ENCODE measurements around the gene SMYD1. TPM values are rescaled to one million over a fixed set of nuclear protein-coding genes. Genes with fewer than 3 reads are reported as not detected.

The SMYD1 gene
- total and polyA plus RNA-seq, 9 donors: 169 to 337 (median 250) TPM

GRCh38 chr2:88115825-88116518, 48.3 kb downstream of the SMYD1 start:
- no peak for DNase-seq
- Histone ChIP-seq H3K36me3 (ENCODE audit: control insufficient read depth, insufficient read depth, low read length) (no peaks in the 10 kb centered on the region), H3K27me3 (ENCODE audit: control insufficient read depth, insufficient read depth, low read length) (no peaks in the 10 kb centered on the region), H3K4me1 (ENCODE audit: control insufficient read depth, insufficient read depth, low read length) (peaks cover 22% of the 10 kb centered on the region), H3K9me3 (replicated peaks; ENCODE audit: control insufficient read depth, low read depth, low read length) (no peaks in the 10 kb centered on the region), H3K27ac (ENCODE audit: low read length) (no peak overlapping the region), H3K4me3 (ENCODE audit: low read length) (no peak overlapping the region)
- WGBS (ENCODE audit: insufficient coverage): 98% methylated on average over 7 of the region's 10 CpGs

GRCh38 chr2:88116669-88117432, 49.2 kb downstream of the SMYD1 start:
- Histone ChIP-seq H3K36me3 (ENCODE audit: control insufficient read depth, insufficient read depth, low read length) (no peaks in the 10 kb centered on the region), H3K27ac (ENCODE audit: low read length) (no peak overlapping the region), H3K4me1 (ENCODE audit: control insufficient read depth, insufficient read depth, low read length) (peaks cover 22% of the 10 kb centered on the region), H3K27me3 (ENCODE audit: control insufficient read depth, insufficient read depth, low read length) (no peaks in the 10 kb centered on the region), H3K9me3 (replicated peaks; ENCODE audit: control insufficient read depth, low read depth, low read length) (no peaks in the 10 kb centered on the region), H3K4me3 (ENCODE audit: low read length) (no peak overlapping the region)
- no peak for DNase-seq
- 93% methylated on average over 8 of the region's 18 CpGs for WGBS (ENCODE audit: insufficient coverage)

- DNase-seq: no peak
- WGBS (ENCODE audit: insufficient coverage): 79% methylated on average over 2 of the region's 4 CpGs
- peaks cover 2% of the 10 kb centered on the region for H3K27me3 ChIP-seq (ENCODE audit: control insufficient read depth, insufficient read depth, low read length)
- H3K4me1 ChIP-seq (ENCODE audit: control insufficient read depth, insufficient read depth, low read length): peaks cover 22% of the 10 kb centered on the region
- no peaks in the 10 kb centered on the region for H3K9me3 ChIP-seq (replicated peaks; ENCODE audit: control insufficient read depth, low read depth, low read length)
- no peak overlapping the region for H3K27ac ChIP-seq (ENCODE audit: low read length)
- H3K4me3 ChIP-seq (ENCODE audit: low read length): no peak overlapping the region
- H3K36me3 ChIP-seq (ENCODE audit: control insufficient read depth, insufficient read depth, low read length): no peaks in the 10 kb centered on the region
These were observed 50.3 kb downstream of the SMYD1 start for GRCh38 chr2:88117973-88118372.

- H3K27me3 ChIP-seq (ENCODE audit: control insufficient read depth, insufficient read depth, low read length): peaks cover 2% of the 10 kb centered on the region
- no peak overlapping the region for H3K27ac ChIP-seq (ENCODE audit: low read length)
- 65% methylated on average over 2 of the region's 4 CpGs for WGBS (ENCODE audit: insufficient coverage)
- no peaks in the 10 kb centered on the region for H3K36me3 ChIP-seq (ENCODE audit: control insufficient read depth, insufficient read depth, low read length)
- H3K4me1 ChIP-seq (ENCODE audit: control insufficient read depth, insufficient read depth, low read length): peaks cover 8% of the 10 kb centered on the region
- no peaks in the 10 kb centered on the region for H3K9me3 ChIP-seq (replicated peaks; ENCODE audit: control insufficient read depth, low read depth, low read length)
- DNase-seq: no peak
- H3K4me3 ChIP-seq (ENCODE audit: low read length): no peak overlapping the region
These were observed 54.1 kb downstream of the SMYD1 start for GRCh38 chr2:88121678-88122077.

- WGBS (ENCODE audit: insufficient coverage): 33% methylated on average over 2 of the region's 8 CpGs
These were observed 54.7 kb downstream of the SMYD1 start for GRCh38 chr2:88122141-88122884.

GRCh38 chr2:88123164-88123974, 55.7 kb downstream of the SMYD1 start:
- H3K4me3 ChIP-seq (ENCODE audit: low read length): no peak overlapping the region
- no peaks in the 10 kb centered on the region for H3K36me3 ChIP-seq (ENCODE audit: control insufficient read depth, insufficient read depth, low read length)
- H3K27me3 ChIP-seq (ENCODE audit: control insufficient read depth, insufficient read depth, low read length): peaks cover 2% of the 10 kb centered on the region
- H3K4me1 ChIP-seq (ENCODE audit: control insufficient read depth, insufficient read depth, low read length): peaks cover 5% of the 10 kb centered on the region
- 40% methylated on average over 2 of the region's 5 CpGs for WGBS (ENCODE audit: insufficient coverage)
- no peak for DNase-seq
- H3K9me3 ChIP-seq (replicated peaks; ENCODE audit: control insufficient read depth, low read depth, low read length): no peaks in the 10 kb centered on the region
- no peak overlapping the region for H3K27ac ChIP-seq (ENCODE audit: low read length)

More at GRCh38 chr2:88122141-88122884, 54.7 kb downstream of the SMYD1 start:
- Histone ChIP-seq H3K9me3 (replicated peaks; ENCODE audit: control insufficient read depth, low read depth, low read length) (no peaks in the 10 kb centered on the region), H3K4me1 (ENCODE audit: control insufficient read depth, insufficient read depth, low read length) (peaks cover 8% of the 10 kb centered on the region), H3K36me3 (ENCODE audit: control insufficient read depth, insufficient read depth, low read length) (no peaks in the 10 kb centered on the region), H3K27ac (ENCODE audit: low read length) (no peak overlapping the region), H3K27me3 (ENCODE audit: control insufficient read depth, insufficient read depth, low read length) (peaks cover 2% of the 10 kb centered on the region), H3K4me3 (ENCODE audit: low read length) (no peak overlapping the region)
- DNase-seq: no peak

- no peak overlapping the region for H3K4me3 ChIP-seq (ENCODE audit: low read length)
- no peaks in the 10 kb centered on the region for H3K4me1 ChIP-seq (ENCODE audit: control insufficient read depth, insufficient read depth, low read length)
- H3K36me3 ChIP-seq (ENCODE audit: control insufficient read depth, insufficient read depth, low read length): no peaks in the 10 kb centered on the region
- 82% methylated on average over 2 of the region's 9 CpGs for whole genome bisulfite sequencing (ENCODE audit: insufficient coverage)
- peaks cover 2% of the 10 kb centered on the region for H3K27me3 ChIP-seq (ENCODE audit: control insufficient read depth, insufficient read depth, low read length)
- no peak overlapping the region for H3K27ac ChIP-seq (ENCODE audit: low read length)
- DNase-seq: no peak
- H3K9me3 ChIP-seq (replicated peaks; ENCODE audit: control insufficient read depth, low read depth, low read length): no peaks in the 10 kb centered on the region
These were observed 56.6 kb downstream of the SMYD1 start for GRCh38 chr2:88123975-88124917.

GRCh38 chr2:88125344-88125923, 57.8 kb downstream of the SMYD1 start:
- Histone ChIP-seq H3K4me3 (ENCODE audit: low read length) (no peak overlapping the region), H3K4me1 (ENCODE audit: control insufficient read depth, insufficient read depth, low read length) (no peaks in the 10 kb centered on the region), H3K27me3 (ENCODE audit: control insufficient read depth, insufficient read depth, low read length) (peaks cover 2% of the 10 kb centered on the region), H3K36me3 (ENCODE audit: control insufficient read depth, insufficient read depth, low read length) (no peaks in the 10 kb centered on the region), H3K9me3 (replicated peaks; ENCODE audit: control insufficient read depth, low read depth, low read length) (no peaks in the 10 kb centered on the region), H3K27ac (ENCODE audit: low read length) (no peak overlapping the region)
- no CpG with 5 or more reads among the region's 3 CpGs for WGBS (ENCODE audit: insufficient coverage)
- DNase-seq: no peak
